ENCODE results near the gene IL15RA. TPM values are rescaled to one million over a fixed set of nuclear protein-coding genes. Genes with fewer than 3 reads are reported as not detected.

IL15RA gene
- total RNA-seq, 1 experiment from 2014 or later: 0.66 TPM

DNA sequence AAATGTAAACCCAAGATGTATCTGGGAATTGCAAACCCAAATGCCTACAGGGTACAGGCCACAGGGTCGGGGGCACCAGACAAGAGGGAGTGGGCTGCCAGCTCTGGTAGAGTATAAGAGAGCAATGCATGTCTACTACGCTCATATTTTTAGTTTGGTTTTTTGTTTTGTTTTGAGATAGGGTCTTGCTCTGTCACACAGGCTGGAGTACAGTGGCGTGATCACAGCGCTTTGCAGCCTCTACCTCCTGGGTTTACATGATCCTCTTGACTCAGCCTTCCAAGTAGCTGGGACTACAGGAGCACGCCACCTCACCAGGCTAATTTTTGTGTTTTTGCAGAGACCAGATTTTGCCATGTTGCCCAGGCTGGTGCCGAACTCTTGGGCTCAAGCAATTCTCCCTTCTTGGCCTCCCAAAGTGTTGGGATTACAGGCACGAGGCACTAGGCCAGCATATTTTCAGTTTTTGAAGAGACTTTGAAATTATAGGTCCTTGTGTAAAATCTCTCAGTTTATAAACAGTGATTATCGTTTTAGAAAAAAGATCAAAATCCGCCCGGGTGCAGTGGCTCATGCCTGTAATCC, 11.1 kb upstream of the IL15RA start:
- H3K27me3 Mint-ChIP-seq (ENCODE audit: insufficient read depth, unreplicated experiment): peaks cover 18% of the 10 kb centered on the region
- H3K4me3 Mint-ChIP-seq (ENCODE audit: unreplicated experiment): no peak overlapping the region
- no peak overlapping the region for H3K4me3 ChIP-seq (ENCODE audit: low read depth, low read length)
- H3K4me1 ChIP-seq: no peaks in the 10 kb centered on the region
- peaks cover 23% of the 10 kb centered on the region; the same call in 1 of the 2 replicates for H3K9me3 ChIP-seq
- POLR2A ChIA-PET: no interaction called here
- intact Hi-C loops (cut with micrococcal nuclease; ENCODE audit: unreplicated experiment): no loop called here
- H3K9me3 Mint-ChIP-seq (ENCODE audit: unreplicated experiment): peaks cover 20% of the 10 kb centered on the region
- H3K36me3 Mint-ChIP-seq (ENCODE audit: insufficient read depth, unreplicated experiment): no peaks in the 10 kb centered on the region
- no peak overlapping the region for H3K27ac Mint-ChIP-seq (ENCODE audit: unreplicated experiment)
- TF ChIP-seq, protein P1, sequence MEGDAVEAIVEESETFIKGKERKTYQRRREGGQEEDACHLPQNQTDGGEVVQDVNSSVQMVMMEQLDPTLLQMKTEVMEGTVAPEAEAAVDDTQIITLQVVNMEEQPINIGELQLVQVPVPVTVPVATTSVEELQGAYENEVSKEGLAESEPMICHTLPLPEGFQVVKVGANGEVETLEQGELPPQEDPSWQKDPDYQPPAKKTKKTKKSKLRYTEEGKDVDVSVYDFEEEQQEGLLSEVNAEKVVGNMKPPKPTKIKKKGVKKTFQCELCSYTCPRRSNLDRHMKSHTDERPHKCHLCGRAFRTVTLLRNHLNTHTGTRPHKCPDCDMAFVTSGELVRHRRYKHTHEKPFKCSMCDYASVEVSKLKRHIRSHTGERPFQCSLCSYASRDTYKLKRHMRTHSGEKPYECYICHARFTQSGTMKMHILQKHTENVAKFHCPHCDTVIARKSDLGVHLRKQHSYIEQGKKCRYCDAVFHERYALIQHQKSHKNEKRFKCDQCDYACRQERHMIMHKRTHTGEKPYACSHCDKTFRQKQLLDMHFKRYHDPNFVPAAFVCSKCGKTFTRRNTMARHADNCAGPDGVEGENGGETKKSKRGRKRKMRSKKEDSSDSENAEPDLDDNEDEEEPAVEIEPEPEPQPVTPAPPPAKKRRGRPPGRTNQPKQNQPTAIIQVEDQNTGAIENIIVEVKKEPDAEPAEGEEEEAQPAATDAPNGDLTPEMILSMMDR (IDR thresholded peaks at IDR 0.05; ENCODE audit: insufficient read depth in 1 of 2, low read depth in 1 of 2, low read length in 1 of 2, severe bottlenecking in 1 of 2, unreplicated experiment in 1 of 2): no peak
- no peaks in the 10 kb centered on the region for H3K36me3 ChIP-seq (ENCODE audit: control insufficient read depth, insufficient read depth, low read length)
- no peaks in the 10 kb centered on the region for H3K27me3 ChIP-seq (replicated peaks; ENCODE audit: control insufficient read depth, insufficient read depth, low read length)
- CTCF ChIA-PET: no interaction called here
- DNase-seq: no peak
- H3K4me1 Mint-ChIP-seq (ENCODE audit: low read depth, unreplicated experiment): no peaks in the 10 kb centered on the region
- no TSS peak for BruUV-seq (replicated peaks)

DNA sequence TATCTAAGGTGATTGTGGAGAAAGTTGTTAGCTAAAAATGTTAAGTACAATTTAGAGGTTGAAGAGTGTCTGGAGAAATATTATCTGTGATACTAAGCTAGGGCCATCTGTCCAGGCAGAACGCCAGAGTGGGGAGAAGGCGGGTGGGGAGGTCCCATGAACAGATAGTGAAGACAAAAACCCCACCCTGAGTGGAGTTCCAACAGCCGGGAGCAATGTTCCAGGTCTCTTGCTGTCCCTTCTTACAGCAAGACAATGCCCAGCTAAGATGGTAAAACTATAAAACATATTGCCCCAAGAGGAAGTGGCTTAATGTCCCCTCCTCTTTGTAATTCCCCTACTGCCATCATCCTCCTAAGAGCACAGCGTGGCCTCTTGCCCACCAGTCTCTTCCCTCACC, 10.4 kb upstream of the IL15RA start:
- intact Hi-C loops (cut with micrococcal nuclease; ENCODE audit: unreplicated experiment): no loop called here
- BruUV-seq (replicated peaks): no TSS peak
- DNase-seq: no peak
- CTCF ChIA-PET: no interaction called here
- Mint-ChIP-seq H3K27ac (ENCODE audit: unreplicated experiment) (no peak overlapping the region), H3K4me1 (ENCODE audit: low read depth, unreplicated experiment) (no peaks in the 10 kb centered on the region), H3K4me3 (ENCODE audit: unreplicated experiment) (no peak overlapping the region), H3K36me3 (ENCODE audit: insufficient read depth, unreplicated experiment) (no peaks in the 10 kb centered on the region), H3K27me3 (ENCODE audit: insufficient read depth, unreplicated experiment) (peaks cover 20% of the 10 kb centered on the region), H3K9me3 (ENCODE audit: unreplicated experiment) (peaks cover 14% of the 10 kb centered on the region)
- Histone ChIP-seq H3K4me3 (ENCODE audit: low read depth, low read length) (no peak overlapping the region), H3K36me3 (ENCODE audit: control insufficient read depth, insufficient read depth, low read length) (no peaks in the 10 kb centered on the region), H3K4me1 (no peaks in the 10 kb centered on the region), H3K27me3 (replicated peaks; ENCODE audit: control insufficient read depth, insufficient read depth, low read length) (no peaks in the 10 kb centered on the region), H3K9me3 (peaks cover 16% of the 10 kb centered on the region; the same call in 1 of the 2 replicates)
- TF ChIP-seq, protein P1 (IDR thresholded peaks at IDR 0.05; ENCODE audit: insufficient read depth in 1 of 2, low read depth in 1 of 2, low read length in 1 of 2, severe bottlenecking in 1 of 2, unreplicated experiment in 1 of 2): no peak
- POLR2A ChIA-PET: no interaction called here

DNA sequence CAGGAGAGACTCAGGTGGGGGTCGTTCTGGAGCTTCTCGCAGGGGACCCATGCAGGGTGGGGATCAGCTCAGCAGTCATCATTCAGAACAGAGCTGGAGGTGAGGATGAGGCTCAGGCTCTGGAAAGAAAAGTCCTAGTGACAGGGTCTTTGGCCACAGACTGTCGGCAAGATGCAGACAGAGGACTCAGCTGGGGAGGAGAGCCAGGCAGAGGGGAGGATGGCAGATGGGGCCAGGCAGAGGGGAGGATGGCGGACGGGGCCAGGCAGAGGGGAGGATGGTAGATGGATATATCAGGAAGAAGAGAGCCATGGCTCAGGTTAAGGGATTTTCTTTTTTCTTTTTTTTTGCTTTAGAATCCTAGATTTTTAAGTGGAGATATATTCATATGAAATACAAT, 7.7 kb upstream of the IL15RA start:
- no TSS peak for BruUV-seq (replicated peaks)
- H3K27me3 ChIP-seq (replicated peaks; ENCODE audit: control insufficient read depth, insufficient read depth, low read length): no peaks in the 10 kb centered on the region
- ChIA-PET CTCF (no interaction called here), POLR2A (no interaction called here)
- Mint-ChIP-seq H3K9me3 (ENCODE audit: unreplicated experiment) (no peaks in the 10 kb centered on the region), H3K4me3 (ENCODE audit: unreplicated experiment) (no peak overlapping the region), H3K27me3 (ENCODE audit: insufficient read depth, unreplicated experiment) (peaks cover 28% of the 10 kb centered on the region), H3K4me1 (ENCODE audit: low read depth, unreplicated experiment) (no peaks in the 10 kb centered on the region), H3K36me3 (ENCODE audit: insufficient read depth, unreplicated experiment) (no peaks in the 10 kb centered on the region), H3K27ac (ENCODE audit: unreplicated experiment) (no peak overlapping the region)
- intact Hi-C loops (cut with micrococcal nuclease; ENCODE audit: unreplicated experiment): no loop called here
- TF ChIP-seq, protein P1 (IDR thresholded peaks at IDR 0.05; ENCODE audit: insufficient read depth in 1 of 2, low read depth in 1 of 2, low read length in 1 of 2, severe bottlenecking in 1 of 2, unreplicated experiment in 1 of 2): no peak
- H3K9me3 ChIP-seq: no peaks in the 10 kb centered on the region
- no peak for DNase-seq
- no peaks in the 10 kb centered on the region for H3K4me1 ChIP-seq
- no peaks in the 10 kb centered on the region for H3K36me3 ChIP-seq (ENCODE audit: control insufficient read depth, insufficient read depth, low read length)
- H3K4me3 ChIP-seq (ENCODE audit: low read depth, low read length): no peak overlapping the region
